GM12801 (cell line): Measurements from ENCODE around the gene MTFR1L.

Experiments used
- CTCF ChIP-seq: IDR thresholded peaks from one replicate; pipeline ENCODE4 v1.5.1; 2011; ENCODE audit warnings: control low read depth; ENCODE audit not compliant: insufficient read length; ENCODE audit errors: extremely low read depth

MTFR1L gene

GRCh38 chr1:25794325-25794724 is 25.4 kb upstream of the MTFR1L start:
- TF ChIP-seq CTCF, result no peak

GRCh38 chr1:25795211-25795610 is 24.5 kb upstream of the MTFR1L start:
- no peak for TF ChIP-seq CTCF

- TF ChIP-seq CTCF, result no peak
These were observed 23.6 kb upstream of the MTFR1L start for GRCh38 chr1:25795946-25796810.

GRCh38 chr1:25796811-25797458 is 22.8 kb upstream of the MTFR1L start:
- no peak for TF ChIP-seq CTCF

GRCh38 chr1:25797939-25798338 is 21.8 kb upstream of the MTFR1L start:
- TF ChIP-seq CTCF, result no peak

- no peak for TF ChIP-seq CTCF
These were observed 20.9 kb upstream of the MTFR1L start for GRCh38 chr1:25798666-25799351.

- TF ChIP-seq CTCF, result no peak
These were observed 20.3 kb upstream of the MTFR1L start for GRCh38 chr1:25799352-25799934.
